ENCODE measurements around the gene ARGLU1.

Gene ARGLU1

GRCh38 chr13:106522112-106522705 lies 45.7 kb downstream of the ARGLU1 start:
- DNase-seq, result no peak

GRCh38 chr13:106521095-106521799 lies 46.7 kb downstream of the ARGLU1 start:
- DNase-seq, result no peak

GRCh38 chr13:106520251-106521054 lies 47.5 kb downstream of the ARGLU1 start:
- DNase-seq, result no peak

- no peak for DNase-seq
These were observed 49.4 kb downstream of the ARGLU1 start for GRCh38 chr13:106518512-106518911.

GRCh38 chr13:106517109-106517847 lies 50.7 kb downstream of the ARGLU1 start:
- no peak for DNase-seq

GRCh38 chr13:106515635-106516254 lies 52.2 kb downstream of the ARGLU1 start:
- DNase-seq, result no peak

GRCh38 chr13:106514928-106515634 lies 52.9 kb downstream of the ARGLU1 start:
- DNase-seq, result no peak

- no peak for DNase-seq
These were observed 54.6 kb downstream of the ARGLU1 start for GRCh38 chr13:106513025-106513983.

- DNase-seq, result no peak
These were observed 60.2 kb downstream of the ARGLU1 start for GRCh38 chr13:106507560-106508274.

- DNase-seq, result no peak
These were observed 61.7 kb downstream of the ARGLU1 start for GRCh38 chr13:106506286-106506685.

GRCh38 chr13:106505732-106506131 lies 62.2 kb downstream of the ARGLU1 start:
- DNase-seq, result no peak

GRCh38 chr13:106505295-106505694 lies 62.6 kb downstream of the ARGLU1 start:
- DNase-seq, result no peak

GRCh38 chr13:106503730-106504453 lies 64.0 kb downstream of the ARGLU1 start:
- no peak for DNase-seq

- DNase-seq, result no peak
These were observed 64.7 kb downstream of the ARGLU1 start for GRCh38 chr13:106503272-106503671.

- peak; percentile 19 for DNase-seq
These were observed 67.5 kb downstream of the ARGLU1 start for GRCh38 chr13:106500445-106500844.

- peak; percentile 82 for DNase-seq
These were observed 68.0 kb downstream of the ARGLU1 start for GRCh38 chr13:106499896-106500295.

- no peak for DNase-seq
These were observed 68.8 kb downstream of the ARGLU1 start for GRCh38 chr13:106499113-106499512.

GRCh38 chr13:106498571-106498970 lies 69.4 kb downstream of the ARGLU1 start:
- DNase-seq, result peak; percentile 71

GRCh38 chr13:106498158-106498557 lies 69.8 kb downstream of the ARGLU1 start:
- DNase-seq, result peak; percentile 28
